DMS153 (cell line): ENCODE measurements around the gene SCARF2.
"Not testable (repeated sequence)": the region's sequence is repeated elsewhere in the genome, so short reads cannot be mapped to it uniquely, and the experiment has no call there.

Source experiments
- DNase-seq: peaks from one replicate; lab custom pipeline; 2025; lab: John Stamatoyannopoulos, UW

Gene SCARF2

DNA sequence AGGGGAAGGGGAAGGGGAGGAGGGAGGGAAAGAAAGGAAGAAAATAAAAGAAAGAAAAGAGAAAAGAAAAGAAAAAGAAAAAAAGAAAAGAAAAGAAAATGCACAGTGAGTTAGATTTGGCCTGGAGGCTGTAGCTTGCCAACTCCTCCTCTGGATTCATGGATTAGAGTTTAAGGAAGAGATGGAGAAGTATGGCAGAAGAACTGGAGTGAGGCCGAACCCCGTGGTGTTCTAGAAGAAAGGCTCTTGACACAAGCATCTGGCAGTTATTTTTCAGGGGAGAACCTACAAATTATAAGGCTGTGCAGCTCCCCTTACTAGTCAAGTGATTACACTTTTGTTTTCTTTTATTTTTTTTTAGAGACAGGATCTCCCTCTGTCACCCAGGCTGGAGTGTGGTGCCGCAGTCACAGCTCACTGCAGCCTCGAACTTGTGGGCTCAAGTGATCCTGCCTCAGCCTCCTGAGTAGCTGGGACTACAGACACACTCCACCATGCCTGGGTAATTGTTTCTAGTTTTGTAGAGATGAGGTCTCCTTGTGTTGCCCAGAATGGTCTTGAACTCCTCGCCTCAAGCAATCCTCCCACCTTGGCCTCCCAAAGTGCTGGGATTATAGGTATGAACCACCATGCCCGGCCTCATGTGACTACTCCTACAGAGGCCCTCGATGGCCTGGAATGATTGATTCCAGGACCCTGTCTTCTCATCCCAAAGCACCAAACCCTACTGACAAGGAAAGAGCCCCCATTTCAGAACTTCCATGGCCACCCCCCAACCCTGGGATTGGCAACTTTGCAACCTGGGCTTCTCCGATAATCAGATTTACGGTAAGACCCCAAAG is 24.2 kb downstream of the SCARF2 start:
- no peak for DNase-seq

- DNase-seq = no peak
Measured at GRCh38 chr22:20412474-20413216, 25.0 kb downstream of the SCARF2 start.

- not testable (repeated sequence) for DNase-seq
Measured at GRCh38 chr22:20409385-20409784, 28.2 kb downstream of the SCARF2 start.

DNA sequence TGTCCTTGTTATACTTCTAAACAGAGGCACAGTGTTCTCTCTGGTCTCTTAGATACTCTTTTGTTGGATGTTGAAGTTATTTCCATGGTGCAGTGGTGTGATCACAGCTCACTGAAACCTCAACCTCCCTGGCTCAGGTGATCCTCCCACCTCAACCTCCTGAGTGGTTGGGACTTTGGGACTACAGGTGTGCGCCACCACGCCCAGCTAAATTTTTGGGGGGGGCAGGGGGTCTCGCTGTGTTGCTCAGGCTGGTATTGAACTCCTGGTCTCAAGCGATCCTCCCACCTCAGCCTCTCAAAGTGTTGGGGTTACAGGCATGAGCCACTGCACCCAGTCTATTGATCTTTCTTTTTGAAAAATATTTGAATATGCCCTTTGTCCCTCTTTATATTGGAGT is 28.7 kb downstream of the SCARF2 start:
- DNase-seq = no peak

DNA sequence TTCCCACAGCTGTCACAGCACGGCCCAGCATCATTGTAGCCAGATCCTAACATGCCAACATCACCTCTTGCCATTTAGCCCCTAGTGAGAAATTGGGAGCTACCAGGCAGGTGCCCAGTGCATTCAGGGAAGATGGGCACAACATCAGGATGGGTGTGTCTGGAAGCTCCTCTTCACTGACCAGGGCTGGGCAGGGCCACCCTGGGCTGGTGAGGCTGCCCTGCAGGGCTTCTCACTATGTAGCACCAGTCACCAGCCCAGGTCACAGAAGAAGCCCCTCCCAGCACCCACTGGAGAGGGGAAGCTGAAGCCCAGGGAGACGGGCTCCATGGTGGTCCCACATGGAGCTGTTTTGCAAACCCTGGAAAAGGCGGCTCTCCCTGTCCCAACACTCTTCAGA is 29.8 kb downstream of the SCARF2 start:
- DNase-seq = no peak

DNA sequence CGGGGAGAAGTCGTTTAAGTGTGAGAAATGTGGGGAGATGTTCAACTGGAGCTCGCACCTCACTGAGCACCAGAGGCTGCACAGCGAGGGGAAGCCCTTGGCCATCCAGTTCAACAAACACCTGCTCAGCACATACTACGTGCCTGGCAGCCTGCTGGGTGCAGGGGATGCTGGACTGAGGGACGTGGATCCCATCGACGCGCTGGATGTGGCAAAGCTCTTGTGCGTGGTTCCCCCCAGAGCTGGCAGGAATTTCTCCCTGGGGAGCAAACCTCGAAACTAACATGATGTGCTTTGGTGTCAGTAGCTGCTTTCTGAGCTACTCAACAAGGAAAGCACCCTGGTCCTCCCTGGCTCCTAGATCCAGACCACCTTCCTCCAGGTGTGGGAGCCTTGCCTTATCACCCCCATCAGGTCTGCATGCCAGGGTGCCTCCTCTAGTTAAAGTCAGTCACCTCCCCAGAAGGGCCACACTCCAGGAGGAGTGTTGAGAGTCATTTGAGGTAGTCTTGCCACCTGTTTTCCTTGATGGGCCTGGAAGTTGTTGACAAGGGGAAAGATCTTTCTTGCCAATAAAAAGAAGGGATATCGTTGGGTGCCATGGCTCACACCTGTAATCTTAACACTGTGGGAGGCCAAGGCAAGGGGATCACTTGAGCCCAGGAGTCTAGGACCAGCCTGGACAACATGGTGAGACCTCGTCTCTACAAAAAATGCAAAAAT is 30.8 kb downstream of the SCARF2 start:
- no peak for DNase-seq

- no peak for DNase-seq
Measured at GRCh38 chr22:20405931-20406685, 31.5 kb downstream of the SCARF2 start.

DNA sequence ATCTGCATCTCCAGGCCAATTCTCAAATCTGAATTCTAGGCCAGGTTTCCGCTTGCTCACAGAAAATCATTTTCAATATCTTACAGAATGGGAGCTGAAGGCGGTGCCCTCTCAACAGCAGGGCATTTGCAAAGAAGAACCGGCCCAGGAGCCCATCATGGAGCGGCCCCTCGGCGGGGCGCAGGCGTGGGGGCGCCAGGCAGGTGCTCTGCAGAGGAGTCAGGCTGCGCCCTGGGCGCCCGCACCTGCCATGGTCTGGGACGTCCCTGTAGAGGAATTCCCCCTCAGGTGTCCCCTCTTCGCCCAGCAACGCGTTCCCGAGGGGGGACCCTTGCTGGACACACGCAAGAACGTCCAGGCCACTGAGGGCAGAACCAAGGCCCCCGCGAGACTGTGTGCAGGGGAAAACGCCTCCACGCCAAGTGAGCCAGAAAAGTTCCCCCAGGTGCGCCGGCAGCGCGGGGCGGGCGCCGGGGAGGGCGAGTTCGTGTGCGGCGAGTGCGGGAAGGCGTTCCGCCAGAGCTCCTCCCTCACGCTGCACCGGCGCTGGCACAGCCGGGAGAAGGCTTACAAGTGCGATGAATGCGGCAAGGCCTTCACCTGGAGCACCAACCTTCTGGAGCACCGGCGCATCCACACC is 32.2 kb downstream of the SCARF2 start:
- DNase-seq = no peak

DNA sequence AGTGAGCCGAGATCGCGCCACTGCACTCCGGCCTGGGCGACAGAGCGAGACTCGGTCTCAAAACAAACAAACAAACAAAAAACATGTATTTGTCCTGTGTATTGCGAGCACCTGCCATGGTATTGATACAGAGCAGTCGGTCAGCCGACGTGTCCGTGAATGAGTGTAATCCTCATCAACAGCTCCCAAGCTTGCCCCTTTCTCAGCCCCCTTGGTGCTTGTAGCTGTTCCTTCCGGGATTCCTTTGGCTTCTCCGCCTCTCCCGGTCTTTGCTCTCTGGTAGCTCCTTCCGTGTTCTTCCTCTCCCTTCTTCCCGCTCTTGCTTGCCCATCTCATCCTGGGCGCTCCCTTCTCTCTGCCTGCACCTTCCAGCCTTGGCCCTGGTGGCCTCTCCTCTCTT is 32.7 kb downstream of the SCARF2 start:
- DNase-seq = no peak

GRCh38 chr22:20403779-20404140 is 33.9 kb downstream of the SCARF2 start:
- no peak for DNase-seq

DNA sequence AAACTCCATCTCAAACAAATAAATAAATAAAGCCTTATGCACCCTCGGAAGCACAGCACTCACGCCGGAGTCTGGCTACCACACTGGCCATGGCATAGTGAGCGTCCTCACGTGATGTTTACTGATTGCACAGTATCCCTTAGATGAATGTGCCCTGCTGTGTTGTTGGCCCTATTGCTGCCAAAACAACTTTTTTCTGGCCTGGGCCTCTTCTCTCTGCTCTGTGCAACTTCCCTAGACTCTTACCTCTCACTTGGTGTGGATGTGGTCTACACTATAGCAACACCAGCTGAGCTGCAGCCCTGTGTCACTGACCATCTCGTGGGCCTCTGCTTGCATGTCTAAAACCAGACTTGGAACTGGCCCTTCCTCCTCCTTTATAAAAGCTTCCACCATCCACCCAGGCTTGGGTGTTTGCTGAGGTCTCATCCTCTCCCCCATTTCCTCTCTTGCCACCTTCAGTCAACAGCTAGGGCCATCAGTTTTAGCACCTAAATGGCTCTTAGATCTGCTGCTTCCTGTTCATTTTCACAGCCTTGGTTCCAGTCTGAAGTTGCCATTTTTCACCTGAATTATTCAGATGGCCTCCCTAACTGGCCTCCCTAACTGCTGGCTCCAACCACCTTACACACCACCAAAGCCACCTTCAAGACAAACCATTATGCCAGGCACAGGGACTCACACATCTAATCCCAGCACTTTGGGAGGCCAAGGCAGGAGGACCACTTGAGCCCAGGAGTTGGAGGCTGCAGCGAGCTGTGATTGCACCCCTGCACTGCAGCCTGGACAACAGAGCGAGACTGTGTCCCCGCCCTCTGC is 34.5 kb downstream of the SCARF2 start:
- DNase-seq = no peak

- DNase-seq = no peak
Measured at GRCh38 chr22:20401376-20402014, 36.1 kb downstream of the SCARF2 start.

GRCh38 chr22:20400606-20401375 is 36.8 kb downstream of the SCARF2 start:
- DNase-seq = no peak

GRCh38 chr22:20399866-20400605 is 37.6 kb downstream of the SCARF2 start:
- DNase-seq = no peak

- no peak for DNase-seq
Measured at GRCh38 chr22:20398420-20398819, 39.2 kb downstream of the SCARF2 start.

DNA sequence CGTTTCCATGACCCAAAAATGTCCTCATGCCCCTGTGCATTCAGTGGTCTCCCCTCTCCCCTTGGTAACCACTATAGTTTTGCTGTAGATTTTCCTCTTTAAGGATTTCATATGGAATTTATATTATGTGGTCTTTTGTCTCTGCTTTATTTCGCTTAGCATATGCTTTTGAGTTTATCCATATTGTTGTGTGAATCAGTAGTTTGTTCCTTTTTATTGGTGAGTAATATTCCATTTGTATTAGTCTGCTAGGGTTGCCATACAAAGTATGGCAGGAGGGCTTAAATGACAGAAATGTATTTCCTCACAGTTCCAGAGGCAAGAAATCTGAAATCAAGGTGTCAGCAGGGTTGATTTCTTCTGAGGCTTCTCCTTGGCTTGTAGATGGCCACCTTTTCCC is 40.1 kb downstream of the SCARF2 start:
- no peak for DNase-seq

DNA sequence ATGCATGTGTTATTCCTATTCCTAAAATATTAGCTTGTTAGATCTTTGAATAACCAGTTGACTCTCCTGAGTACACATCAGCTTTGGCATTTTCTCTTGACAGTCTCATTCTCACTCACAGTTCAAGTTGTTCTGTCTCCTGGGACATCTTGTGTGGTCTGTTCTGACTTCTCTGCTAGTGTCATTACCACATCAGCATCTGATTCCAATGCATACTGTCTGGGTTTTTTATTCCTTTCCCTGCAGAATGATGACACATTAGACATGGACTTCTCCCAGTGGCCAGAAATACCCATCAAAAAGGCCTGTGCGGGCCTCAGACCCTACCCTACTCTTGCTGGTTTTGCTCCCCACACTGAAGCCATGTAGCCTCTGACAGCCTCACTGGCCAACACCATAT is 41.0 kb downstream of the SCARF2 start:
- DNase-seq = no peak

DNA sequence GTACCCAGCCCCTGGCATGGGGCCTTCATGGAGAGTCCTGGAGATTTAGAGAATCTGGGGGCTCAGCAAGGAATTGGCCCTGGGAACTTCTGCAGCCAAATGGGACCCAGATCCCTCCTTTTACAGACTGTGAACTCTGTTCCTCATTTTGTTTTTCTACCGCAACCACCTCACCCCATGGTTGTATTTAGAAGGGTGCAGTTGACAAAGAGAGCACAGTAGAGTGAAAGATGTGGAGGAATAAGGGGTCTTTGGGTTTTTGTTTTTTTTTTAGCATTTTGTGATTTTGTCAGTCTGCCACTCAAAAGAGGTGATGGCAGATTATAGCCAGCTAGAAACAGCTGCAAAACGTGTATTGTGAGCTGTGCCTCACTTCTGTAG is 41.7 kb downstream of the SCARF2 start:
- no peak for DNase-seq
